ENCODE data around the gene C9orf152. TPM values are rescaled to one million over a fixed set of nuclear protein-coding genes. Genes with fewer than 3 reads are reported as not detected.

Gene C9orf152
- total RNA-seq, 3 donors from 2014 or later (not counting 1 experiment from before 2014, with no cell fraction given), result not detected

DNA sequence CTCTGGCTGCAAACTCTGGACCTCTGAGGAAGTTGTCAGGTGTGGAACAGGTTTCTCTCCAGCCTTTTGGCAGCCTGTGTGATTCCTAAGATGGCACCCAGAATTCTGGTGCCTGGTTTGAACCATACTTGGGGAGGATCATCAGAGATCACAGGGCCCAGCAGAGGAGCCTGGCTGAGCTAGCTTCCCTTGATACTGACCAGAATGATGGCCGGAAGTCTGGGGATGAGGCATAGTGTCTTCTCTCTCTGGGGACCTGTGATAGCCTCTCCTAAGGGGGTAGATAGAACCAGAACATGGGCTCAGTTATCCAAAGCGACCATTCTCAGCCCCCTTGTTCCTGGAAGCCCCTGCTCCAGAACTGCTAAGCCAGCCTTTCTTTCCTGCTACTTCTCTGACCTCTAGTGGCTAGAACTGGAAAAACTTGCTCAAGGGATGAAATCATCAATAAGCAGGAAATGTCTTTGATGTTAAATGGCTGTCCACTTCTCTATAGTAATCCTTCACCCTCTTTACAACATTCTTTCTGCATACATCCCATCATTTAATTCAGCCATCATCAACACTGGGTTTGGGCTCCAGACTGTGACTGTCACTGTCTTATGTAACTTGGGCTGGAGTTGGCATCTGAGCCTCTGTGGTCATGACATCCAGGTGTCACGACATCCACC lies 55.1 kb downstream of the C9orf152 start:
- H3K4me3 Mint-ChIP-seq, result peak overlapping the region; percentile 50
- peak in 1 of 2 donors; percentile 67 for DNase-seq
- intact Hi-C loops (cut with micrococcal nuclease), result loop anchor here (1.0 to 2.0 kb wide), 4 partner anchors 250 to 908 kb away; no protein-coding TSS in a partner anchor
- Histone ChIP-seq H3K27me3 (ENCODE audit: control insufficient read depth, insufficient read depth, low read length) (no peaks in the 10 kb centered on the region), H3K4me1 (ENCODE audit: control insufficient read depth, insufficient read depth, low read length) (peaks cover 58% of the 10 kb centered on the region), H3K27ac (ENCODE audit: low read length) (peak overlapping the region; percentile 6), H3K4me3 (ENCODE audit: low read length) (no peak overlapping the region), H3K9me3 (ENCODE audit: control insufficient read depth, insufficient read depth, low read length) (peaks cover 2% of the 10 kb centered on the region), H3K36me3 (ENCODE audit: control insufficient read depth, insufficient read depth, low read length) (no peaks in the 10 kb centered on the region)
- peaks cover 9% of the 10 kb centered on the region for H3K36me3 Mint-ChIP-seq
- ATAC-seq, result peak in 2 of 3 donors; percentile 31 to 36
- 59% methylated on average over 3 of the region's 3 CpGs for WGBS (ENCODE audit: insufficient coverage)
- no peaks in the 10 kb centered on the region for H3K27me3 Mint-ChIP-seq (ENCODE audit: low read depth in 2 of 2)
- H3K4me1 Mint-ChIP-seq, result peaks cover 86 to 88% of the 10 kb centered on the region in 2 donors
- TF ChIP-seq, protein P1, sequence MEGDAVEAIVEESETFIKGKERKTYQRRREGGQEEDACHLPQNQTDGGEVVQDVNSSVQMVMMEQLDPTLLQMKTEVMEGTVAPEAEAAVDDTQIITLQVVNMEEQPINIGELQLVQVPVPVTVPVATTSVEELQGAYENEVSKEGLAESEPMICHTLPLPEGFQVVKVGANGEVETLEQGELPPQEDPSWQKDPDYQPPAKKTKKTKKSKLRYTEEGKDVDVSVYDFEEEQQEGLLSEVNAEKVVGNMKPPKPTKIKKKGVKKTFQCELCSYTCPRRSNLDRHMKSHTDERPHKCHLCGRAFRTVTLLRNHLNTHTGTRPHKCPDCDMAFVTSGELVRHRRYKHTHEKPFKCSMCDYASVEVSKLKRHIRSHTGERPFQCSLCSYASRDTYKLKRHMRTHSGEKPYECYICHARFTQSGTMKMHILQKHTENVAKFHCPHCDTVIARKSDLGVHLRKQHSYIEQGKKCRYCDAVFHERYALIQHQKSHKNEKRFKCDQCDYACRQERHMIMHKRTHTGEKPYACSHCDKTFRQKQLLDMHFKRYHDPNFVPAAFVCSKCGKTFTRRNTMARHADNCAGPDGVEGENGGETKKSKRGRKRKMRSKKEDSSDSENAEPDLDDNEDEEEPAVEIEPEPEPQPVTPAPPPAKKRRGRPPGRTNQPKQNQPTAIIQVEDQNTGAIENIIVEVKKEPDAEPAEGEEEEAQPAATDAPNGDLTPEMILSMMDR (IDR thresholded peaks at IDR 0.05), result peak; percentile 73
- peak overlapping the region; percentile 38 to 59 for H3K27ac Mint-ChIP-seq
- H3K9me3 Mint-ChIP-seq, result no peaks in the 10 kb centered on the region

Other genes with a start within 250 kb of the C9orf152 start
- gene TXN, start 48.3 kb upstream of the C9orf152 start, total RNA-seq, result 10 to 100 TPM; 27.2 to 41.9 (median 36.8) TPM
- gene TXNDC8, start 129.7 kb upstream of the C9orf152 start, total RNA-seq, result not detected